Osteoblast (primary cell): ENCODE data around the gene LCOR. TPM values are rescaled to one million over a fixed set of nuclear protein-coding genes. Genes with fewer than 3 reads are reported as not detected.

Experiments
- DNase-seq: peaks from one replicate; pipeline ENCODE4 v3.0.0; 2011; ENCODE audit warnings: low spot score, mixed read lengths; ENCODE audit not compliant: insufficient read length; ENCODE audit errors: missing footprints
- H2AFZ ChIP-seq: 2 replicates; pipeline ENCODE4 v1.6.0; 2011; ENCODE audit warnings: mild to moderate bottlenecking, low read length
- H3K27ac ChIP-seq: 2 replicates; pipeline ENCODE4 v1.5.1; 2011; ENCODE audit warnings: mild to moderate bottlenecking, low read depth, low read length, moderate library complexity
- H3K27me3 ChIP-seq: 2 replicates; pipeline ENCODE4 v1.6.0; 2012; ENCODE audit warnings: mild to moderate bottlenecking, control low read depth, inconsistent platforms, low read length, moderate library complexity; ENCODE audit not compliant: insufficient read depth
- H3K36me3 ChIP-seq: 2 replicates; pipeline ENCODE4 v1.5.1; 2011; ENCODE audit warnings: mild to moderate bottlenecking, low read length, control low read depth, moderate library complexity; ENCODE audit not compliant: insufficient read depth
- H3K4me1 ChIP-seq: 2 replicates; pipeline ENCODE4 v1.5.1; 2011; ENCODE audit warnings: mild to moderate bottlenecking, low read length, control low read depth, moderate library complexity; ENCODE audit not compliant: insufficient read depth
- H3K4me2 ChIP-seq: 2 replicates; pipeline ENCODE4 v1.6.0; 2011; ENCODE audit warnings: mild to moderate bottlenecking, low read length; ENCODE audit not compliant: insufficient read depth
- H3K4me3 ChIP-seq: fragments of 200-600 bp; sonication (generic); 3 replicates; pipeline ENCODE4 v1.5.1; 2012; ENCODE audit warnings: mild to moderate bottlenecking, low read length, inconsistent platforms; ENCODE audit not compliant: insufficient read depth
- H3K79me2 ChIP-seq: 2 replicates; pipeline ENCODE4 v1.6.0; 2012; ENCODE audit warnings: mild to moderate bottlenecking, low read length, control low read depth, inconsistent platforms; ENCODE audit not compliant: insufficient read depth
- H3K9me3 ChIP-seq: 2 replicates; pipeline ENCODE4 v1.5.1; 2011; ENCODE audit warnings: low read depth, low read length, control low read depth
- H4K20me1 ChIP-seq: 2 replicates; pipeline ENCODE4 v1.6.0; 2012; ENCODE audit warnings: mild to moderate bottlenecking, low read length, control low read depth; ENCODE audit not compliant: insufficient read depth
- CTCF ChIP-seq: IDR thresholded peaks from 2 replicates; pipeline ENCODE4 v1.5.1; 2011; ENCODE audit warnings: mild to moderate bottlenecking, low read depth, low read length, moderate library complexity; ENCODE audit errors: extremely low read depth
- total RNA-seq: library from RNA; depleted of rRNA; stranded (reverse); fragments of >200 nt; gene quantifications from 2 replicates; pipeline ENCODE4 v1.2.3, GENCODE V29; 2012

The LCOR gene
- total RNA-seq, 1 donor: 19.2 TPM

GRCh38 chr10:97018251-97019212 is 186.4 kb downstream of the LCOR start:
- H3K27ac ChIP-seq: no peak overlapping the region
- no peaks in the 10 kb centered on the region for H3K27me3 ChIP-seq
- H3K4me2 ChIP-seq: no peak overlapping the region
- H4K20me1 ChIP-seq: no peaks in the 10 kb centered on the region
- no peaks in the 10 kb centered on the region for H3K36me3 ChIP-seq
- DNase-seq: peak; percentile 77
- H2AFZ ChIP-seq: no peak overlapping the region
- H3K4me3 ChIP-seq: no peak overlapping the region
- no peaks in the 10 kb centered on the region for H3K9me3 ChIP-seq
- peaks cover 12% of the 10 kb centered on the region for H3K4me1 ChIP-seq
- TF ChIP-seq CTCF: no peak
- no peaks in the 10 kb centered on the region for H3K79me2 ChIP-seq

- Histone ChIP-seq H4K20me1 (no peaks in the 10 kb centered on the region), H3K36me3 (no peaks in the 10 kb centered on the region), H3K27ac (no peak overlapping the region), H3K4me1 (peaks cover 20% of the 10 kb centered on the region), H3K9me3 (no peaks in the 10 kb centered on the region), H3K27me3 (no peaks in the 10 kb centered on the region), H3K79me2 (no peaks in the 10 kb centered on the region), H3K4me3 (no peak overlapping the region), H3K4me2 (no peak overlapping the region), H2AFZ (no peak overlapping the region)
- no peak for TF ChIP-seq CTCF
- peak; percentile 29 for DNase-seq
Observed at GRCh38 chr10:97019213-97019844, 187.2 kb downstream of the LCOR start.

- Histone ChIP-seq H3K4me2 (peak overlapping the region; percentile 3), H3K4me3 (no peak overlapping the region), H3K27ac (no peak overlapping the region), H3K36me3 (no peaks in the 10 kb centered on the region), H4K20me1 (no peaks in the 10 kb centered on the region), H2AFZ (peak overlapping the region; percentile 69), H3K27me3 (no peaks in the 10 kb centered on the region), H3K4me1 (peaks cover 31% of the 10 kb centered on the region), H3K9me3 (no peaks in the 10 kb centered on the region), H3K79me2 (no peaks in the 10 kb centered on the region)
- no peak for TF ChIP-seq CTCF
- DNase-seq: peak; percentile 72
Observed at GRCh38 chr10:97020452-97021400, 188.6 kb downstream of the LCOR start.
